Liver (tissue), 3 donors: ENCODE data around the gene UBALD1.

ENCODE experiments used
- FOXA1 ChIP-seq: IDR thresholded peaks from 2 replicates; pipeline ENCODE4 v1.6.1; 2016; ENCODE audit warnings: antibody characterized with exemption
- GABPA ChIP-seq, 2 donors: IDR thresholded peaks in 1 of 2; conservative IDR thresholded peaks in 1 of 2; 2 replicates each; pipeline ENCODE4 v1.6.1; 2016; ENCODE audit warnings: antibody characterized with exemption in 2 of 2, mild to moderate bottlenecking in 1 of 2, moderate library complexity in 1 of 2
- RAD21 ChIP-seq, 2 donors: IDR thresholded peaks; 2 replicates each; pipeline ENCODE4 v1.6.1; 2016; ENCODE audit warnings: antibody characterized with exemption in 2 of 2, mild to moderate bottlenecking in 2 of 2
- RXRA ChIP-seq, 2 donors: IDR thresholded peaks; 2 replicates each; pipeline ENCODE4 v1.6.1; 2017 to 2018; ENCODE audit warnings: antibody characterized with exemption in 2 of 2, mild to moderate bottlenecking in 1 of 2
- SP1 ChIP-seq: IDR thresholded peaks from 2 replicates; pipeline ENCODE4 v1.6.1; 2018; ENCODE audit warnings: antibody characterized with exemption, mild to moderate bottlenecking
- TAF1 ChIP-seq: conservative IDR thresholded peaks from 2 replicates; pipeline ENCODE4 v1.6.1; 2016; ENCODE audit warnings: antibody characterized with exemption, mild to moderate bottlenecking
- YY1 ChIP-seq: IDR thresholded peaks from 2 replicates; pipeline ENCODE4 v1.6.1; 2016; ENCODE audit warnings: antibody characterized with exemption, mild to moderate bottlenecking
- TF ChIP-seq, protein P1 (sequence below): IDR thresholded peaks from 2 replicates; pipeline ENCODE4 v1.6.1; 2016; ENCODE audit warnings: antibody characterized with exemption
- TF ChIP-seq, protein P2 (sequence below): fragments of 150-350 bp; IDR thresholded peaks from 2 replicates; pipeline ENCODE4 v1.5.1; 2017; ENCODE audit warnings: improper control_type of control experiment, low read depth, low read length; ENCODE audit not compliant: missing input control
- TF ChIP-seq, protein P3 (sequence below): IDR thresholded peaks from 2 replicates; pipeline ENCODE4 v1.6.1; 2016; ENCODE audit warnings: antibody characterized with exemption, mild to moderate bottlenecking
- TF ChIP-seq, protein P4 (sequence below): IDR thresholded peaks from 2 replicates; pipeline ENCODE4 v1.6.1; 2016; ENCODE audit warnings: antibody characterized with exemption
- TF ChIP-seq, protein P5 (sequence below): IDR thresholded peaks from 2 replicates; pipeline ENCODE4 v1.6.1; 2016; ENCODE audit warnings: antibody characterized with exemption
- donor health status: healthy.
- donor health status: healthy.

DNA sequence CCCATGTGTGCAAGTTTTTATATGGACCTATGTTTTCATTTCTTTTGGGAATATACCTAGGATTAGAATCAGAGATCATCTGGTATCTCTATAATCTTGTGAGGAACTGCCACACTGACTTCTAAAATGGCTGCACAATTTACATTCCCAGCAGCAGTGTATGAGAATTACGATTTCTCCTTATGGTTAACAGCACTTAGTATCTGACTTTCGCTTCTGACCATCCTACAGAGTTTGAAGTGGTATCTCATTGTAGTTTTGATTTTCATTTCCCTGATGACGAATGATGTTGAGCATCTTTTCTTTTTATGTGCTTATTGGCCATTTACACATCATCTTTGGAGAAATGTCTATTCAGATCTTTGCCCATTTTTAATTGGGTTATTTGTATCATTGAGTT is 48.5 kb downstream of the UBALD1 start:
- TF ChIP-seq, protein P1, sequence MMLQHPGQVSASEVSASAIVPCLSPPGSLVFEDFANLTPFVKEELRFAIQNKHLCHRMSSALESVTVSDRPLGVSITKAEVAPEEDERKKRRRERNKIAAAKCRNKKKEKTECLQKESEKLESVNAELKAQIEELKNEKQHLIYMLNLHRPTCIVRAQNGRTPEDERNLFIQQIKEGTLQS: no peak
- TF ChIP-seq, protein P2, sequence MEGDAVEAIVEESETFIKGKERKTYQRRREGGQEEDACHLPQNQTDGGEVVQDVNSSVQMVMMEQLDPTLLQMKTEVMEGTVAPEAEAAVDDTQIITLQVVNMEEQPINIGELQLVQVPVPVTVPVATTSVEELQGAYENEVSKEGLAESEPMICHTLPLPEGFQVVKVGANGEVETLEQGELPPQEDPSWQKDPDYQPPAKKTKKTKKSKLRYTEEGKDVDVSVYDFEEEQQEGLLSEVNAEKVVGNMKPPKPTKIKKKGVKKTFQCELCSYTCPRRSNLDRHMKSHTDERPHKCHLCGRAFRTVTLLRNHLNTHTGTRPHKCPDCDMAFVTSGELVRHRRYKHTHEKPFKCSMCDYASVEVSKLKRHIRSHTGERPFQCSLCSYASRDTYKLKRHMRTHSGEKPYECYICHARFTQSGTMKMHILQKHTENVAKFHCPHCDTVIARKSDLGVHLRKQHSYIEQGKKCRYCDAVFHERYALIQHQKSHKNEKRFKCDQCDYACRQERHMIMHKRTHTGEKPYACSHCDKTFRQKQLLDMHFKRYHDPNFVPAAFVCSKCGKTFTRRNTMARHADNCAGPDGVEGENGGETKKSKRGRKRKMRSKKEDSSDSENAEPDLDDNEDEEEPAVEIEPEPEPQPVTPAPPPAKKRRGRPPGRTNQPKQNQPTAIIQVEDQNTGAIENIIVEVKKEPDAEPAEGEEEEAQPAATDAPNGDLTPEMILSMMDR: no peak
- TF ChIP-seq YY1: no peak
- TF ChIP-seq RAD21 (IDR thresholded peaks at IDR 0.05): no peak
- TF ChIP-seq, protein P3, sequence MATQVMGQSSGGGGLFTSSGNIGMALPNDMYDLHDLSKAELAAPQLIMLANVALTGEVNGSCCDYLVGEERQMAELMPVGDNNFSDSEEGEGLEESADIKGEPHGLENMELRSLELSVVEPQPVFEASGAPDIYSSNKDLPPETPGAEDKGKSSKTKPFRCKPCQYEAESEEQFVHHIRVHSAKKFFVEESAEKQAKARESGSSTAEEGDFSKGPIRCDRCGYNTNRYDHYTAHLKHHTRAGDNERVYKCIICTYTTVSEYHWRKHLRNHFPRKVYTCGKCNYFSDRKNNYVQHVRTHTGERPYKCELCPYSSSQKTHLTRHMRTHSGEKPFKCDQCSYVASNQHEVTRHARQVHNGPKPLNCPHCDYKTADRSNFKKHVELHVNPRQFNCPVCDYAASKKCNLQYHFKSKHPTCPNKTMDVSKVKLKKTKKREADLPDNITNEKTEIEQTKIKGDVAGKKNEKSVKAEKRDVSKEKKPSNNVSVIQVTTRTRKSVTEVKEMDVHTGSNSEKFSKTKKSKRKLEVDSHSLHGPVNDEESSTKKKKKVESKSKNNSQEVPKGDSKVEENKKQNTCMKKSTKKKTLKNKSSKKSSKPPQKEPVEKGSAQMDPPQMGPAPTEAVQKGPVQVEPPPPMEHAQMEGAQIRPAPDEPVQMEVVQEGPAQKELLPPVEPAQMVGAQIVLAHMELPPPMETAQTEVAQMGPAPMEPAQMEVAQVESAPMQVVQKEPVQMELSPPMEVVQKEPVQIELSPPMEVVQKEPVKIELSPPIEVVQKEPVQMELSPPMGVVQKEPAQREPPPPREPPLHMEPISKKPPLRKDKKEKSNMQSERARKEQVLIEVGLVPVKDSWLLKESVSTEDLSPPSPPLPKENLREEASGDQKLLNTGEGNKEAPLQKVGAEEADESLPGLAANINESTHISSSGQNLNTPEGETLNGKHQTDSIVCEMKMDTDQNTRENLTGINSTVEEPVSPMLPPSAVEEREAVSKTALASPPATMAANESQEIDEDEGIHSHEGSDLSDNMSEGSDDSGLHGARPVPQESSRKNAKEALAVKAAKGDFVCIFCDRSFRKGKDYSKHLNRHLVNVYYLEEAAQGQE: no peak
- no peak for TF ChIP-seq TAF1
- TF ChIP-seq, protein P4, sequence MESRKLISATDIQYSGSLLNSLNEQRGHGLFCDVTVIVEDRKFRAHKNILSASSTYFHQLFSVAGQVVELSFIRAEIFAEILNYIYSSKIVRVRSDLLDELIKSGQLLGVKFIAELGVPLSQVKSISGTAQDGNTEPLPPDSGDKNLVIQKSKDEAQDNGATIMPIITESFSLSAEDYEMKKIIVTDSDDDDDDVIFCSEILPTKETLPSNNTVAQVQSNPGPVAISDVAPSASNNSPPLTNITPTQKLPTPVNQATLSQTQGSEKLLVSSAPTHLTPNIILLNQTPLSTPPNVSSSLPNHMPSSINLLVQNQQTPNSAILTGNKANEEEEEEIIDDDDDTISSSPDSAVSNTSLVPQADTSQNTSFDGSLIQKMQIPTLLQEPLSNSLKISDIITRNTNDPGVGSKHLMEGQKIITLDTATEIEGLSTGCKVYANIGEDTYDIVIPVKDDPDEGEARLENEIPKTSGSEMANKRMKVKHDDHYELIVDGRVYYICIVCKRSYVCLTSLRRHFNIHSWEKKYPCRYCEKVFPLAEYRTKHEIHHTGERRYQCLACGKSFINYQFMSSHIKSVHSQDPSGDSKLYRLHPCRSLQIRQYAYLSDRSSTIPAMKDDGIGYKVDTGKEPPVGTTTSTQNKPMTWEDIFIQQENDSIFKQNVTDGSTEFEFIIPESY: no peak
- no peak for TF ChIP-seq SP1
- no peak for TF ChIP-seq FOXA1
- no peak for TF ChIP-seq RXRA (IDR thresholded peaks at IDR 0.05)
- no peak for TF ChIP-seq GABPA (IDR thresholded peaks at IDR 0.05 in 1 of 2, conservative IDR thresholded peaks at IDR 0.05 in 1 of 2)
- TF ChIP-seq, protein P5, sequence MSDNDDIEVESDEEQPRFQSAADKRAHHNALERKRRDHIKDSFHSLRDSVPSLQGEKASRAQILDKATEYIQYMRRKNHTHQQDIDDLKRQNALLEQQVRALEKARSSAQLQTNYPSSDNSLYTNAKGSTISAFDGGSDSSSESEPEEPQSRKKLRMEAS: no peak
